Body of pancreas (tissue), 4 donors: Measurements from ENCODE around the gene VMAC.

ENCODE experiments used
- CTCF ChIP-seq, 7 experiments: fragments of 450-650 bp in 4 of 7; fragments of 200-600 bp in 3 of 7; sonication (generic) in 3 of 7; IDR thresholded peaks; one replicate each; pipeline ENCODE4 v1.5.1; 2016 to 2019; ENCODE audit warnings: antibody characterized with exemption in 7 of 7
- POLR2A ChIP-seq, 3 donors: fragments of 450-650 bp; IDR thresholded peaks; one replicate each; pipeline ENCODE4 v1.6.1; 2016; ENCODE audit warnings: antibody characterized with exemption in 3 of 3, mild to moderate bottlenecking in 2 of 3

GRCh38 chr19:5907241-5907640 is 2.6 kb downstream of the VMAC start:
- TF ChIP-seq CTCF (IDR thresholded peaks at IDR 0.05), result no peak
- TF ChIP-seq POLR2A (IDR thresholded peaks at IDR 0.05), result no peak
